ES-I3 (cell line): Measurements from ENCODE around the gene IFNL2.
A peak's percentile ranks its signal among the peaks of the same experiment; 100 is the strongest.

Experiments used
- H3K36me3 ChIP-seq: 2 replicates; pipeline ENCODE4 v1.6.1; 2013; ENCODE audit warnings: mild to moderate bottlenecking, low read length, control low read depth, moderate library complexity; ENCODE audit not compliant: insufficient read depth
- H3K4me1 ChIP-seq: 2 replicates; pipeline ENCODE4 v1.6.1; 2013; ENCODE audit warnings: mild to moderate bottlenecking, control low read depth, low read length; ENCODE audit not compliant: insufficient read depth
- H3K9ac ChIP-seq: 2 replicates; pipeline ENCODE4 v1.6.1; 2013; ENCODE audit warnings: low read depth, mild to moderate bottlenecking, low read length, moderate library complexity
- H3K9me3 ChIP-seq: 2 replicates; pipeline ENCODE4 v1.6.1; 2013; ENCODE audit warnings: mild to moderate bottlenecking, low read length, moderate library complexity; ENCODE audit not compliant: control insufficient read depth, insufficient read depth

Gene IFNL2

GRCh38 chr19:39246951-39247669 lies 21.1 kb upstream of the IFNL2 start:
- Histone ChIP-seq H3K4me1 (no peaks in the 10 kb centered on the region), H3K9me3 (no peaks in the 10 kb centered on the region), H3K36me3 (no peaks in the 10 kb centered on the region), H3K9ac (peak overlapping the region; percentile 29; the same call in 1 of the 2 replicates)

- H3K4me1 ChIP-seq = no peaks in the 10 kb centered on the region
- no peaks in the 10 kb centered on the region for H3K36me3 ChIP-seq
- H3K9ac ChIP-seq = peak overlapping the region; percentile 29; the same call in 1 of the 2 replicates
- H3K9me3 ChIP-seq = no peaks in the 10 kb centered on the region
Measured at GRCh38 chr19:39247701-39248664, 20.2 kb upstream of the IFNL2 start.

- Histone ChIP-seq H3K9me3 (no peaks in the 10 kb centered on the region), H3K4me1 (no peaks in the 10 kb centered on the region), H3K9ac (peak within 1 kb of the TSS; percentile 29; the same call in 1 of the 2 replicates), H3K36me3 (no peaks in the 10 kb centered on the region)
Measured at GRCh38 chr19:39248806-39249205, 19.4 kb upstream of the IFNL2 start, which contains the start of gene IFNL4. Gene IFNL4, minus strand, starts transcription at chr19:39248856.

GRCh38 chr19:39251081-39251480 lies 17.1 kb upstream of the IFNL2 start:
- Histone ChIP-seq H3K9me3 (no peaks in the 10 kb centered on the region), H3K4me1 (no peaks in the 10 kb centered on the region), H3K36me3 (no peaks in the 10 kb centered on the region), H3K9ac (no peak overlapping the region)

- H3K36me3 ChIP-seq = no peaks in the 10 kb centered on the region
- H3K4me1 ChIP-seq = no peaks in the 10 kb centered on the region
- no peaks in the 10 kb centered on the region for H3K9me3 ChIP-seq
- H3K9ac ChIP-seq = no peak overlapping the region
Measured at GRCh38 chr19:39251846-39252245, 16.4 kb upstream of the IFNL2 start.

- Histone ChIP-seq H3K4me1 (no peaks in the 10 kb centered on the region), H3K9ac (no peak overlapping the region), H3K36me3 (no peaks in the 10 kb centered on the region), H3K9me3 (no peaks in the 10 kb centered on the region)
Measured at GRCh38 chr19:39252458-39252857, 15.7 kb upstream of the IFNL2 start.

GRCh38 chr19:39253374-39254149 lies 14.6 kb upstream of the IFNL2 start:
- Histone ChIP-seq H3K9me3 (no peaks in the 10 kb centered on the region), H3K36me3 (no peaks in the 10 kb centered on the region), H3K9ac (no peak overlapping the region), H3K4me1 (no peaks in the 10 kb centered on the region)

GRCh38 chr19:39254531-39255345 lies 13.5 kb upstream of the IFNL2 start:
- Histone ChIP-seq H3K9me3 (no peaks in the 10 kb centered on the region), H3K9ac (no peak overlapping the region), H3K4me1 (no peaks in the 10 kb centered on the region), H3K36me3 (no peaks in the 10 kb centered on the region)

- H3K4me1 ChIP-seq = no peaks in the 10 kb centered on the region
Measured at GRCh38 chr19:39257227-39257626, 11.0 kb upstream of the IFNL2 start.

GRCh38 chr19:39261704-39262103 lies 6.5 kb upstream of the IFNL2 start:
- Histone ChIP-seq H3K36me3 (no peaks in the 10 kb centered on the region), H3K9ac (no peak overlapping the region), H3K4me1 (no peaks in the 10 kb centered on the region; the same call in 1 of the 2 replicates), H3K9me3 (no peaks in the 10 kb centered on the region; the same call in 1 of the 2 replicates)

More at GRCh38 chr19:39257227-39257626, 11.0 kb upstream of the IFNL2 start:
- no peaks in the 10 kb centered on the region; the same call in 1 of the 2 replicates for H3K9me3 ChIP-seq
- no peak overlapping the region for H3K9ac ChIP-seq
- no peaks in the 10 kb centered on the region for H3K36me3 ChIP-seq

GRCh38 chr19:39262496-39262895 lies 5.7 kb upstream of the IFNL2 start:
- Histone ChIP-seq H3K4me1 (no peaks in the 10 kb centered on the region; the same call in 1 of the 2 replicates), H3K36me3 (no peaks in the 10 kb centered on the region), H3K9me3 (no peaks in the 10 kb centered on the region; the same call in 1 of the 2 replicates), H3K9ac (no peak overlapping the region)

GRCh38 chr19:39263912-39264305 lies 4.3 kb upstream of the IFNL2 start:
- H3K36me3 ChIP-seq = no peaks in the 10 kb centered on the region
- no peaks in the 10 kb centered on the region; the same call in 1 of the 2 replicates for H3K9me3 ChIP-seq
- H3K4me1 ChIP-seq = no peaks in the 10 kb centered on the region; the same call in 1 of the 2 replicates
- H3K9ac ChIP-seq = peak overlapping the region; percentile 42; the same call in 1 of the 2 replicates
